NCI-H1105 (cell line): ENCODE measurements around the gene TRAF3IP3.

Experiments used
- DNase-seq: peaks from one replicate; lab custom pipeline; 2025; lab: John Stamatoyannopoulos, UW

The TRAF3IP3 gene

GRCh38 chr1:209802117-209802779 is 46.4 kb downstream of the TRAF3IP3 start:
- DNase-seq = no peak

- DNase-seq = no peak
These were observed 46.9 kb downstream of the TRAF3IP3 start for GRCh38 chr1:209802780-209803152.

- DNase-seq = no peak
These were observed 47.7 kb downstream of the TRAF3IP3 start for GRCh38 chr1:209803568-209803967.

- DNase-seq = no peak
These were observed 49.5 kb downstream of the TRAF3IP3 start for GRCh38 chr1:209805341-209805781.

GRCh38 chr1:209805875-209806760 is 50.3 kb downstream of the TRAF3IP3 start, which contains the start of gene IRF6:
IRF6 (minus strand) TSS chr1:209806142; CDS start chr1:209801413, 4,729 bp downstream.
- DNase-seq = peak; percentile 86

GRCh38 chr1:209807509-209807908 is 51.7 kb downstream of the TRAF3IP3 start:
- DNase-seq = no peak

- peak; percentile 44 for DNase-seq
These were observed 52.3 kb downstream of the TRAF3IP3 start for GRCh38 chr1:209808059-209808581.

- no peak for DNase-seq
These were observed 53.8 kb downstream of the TRAF3IP3 start for GRCh38 chr1:209809611-209810010.

GRCh38 chr1:209810783-209811182 is 54.9 kb downstream of the TRAF3IP3 start:
- DNase-seq = no peak

GRCh38 chr1:209813902-209814301 is 58.0 kb downstream of the TRAF3IP3 start:
- no peak for DNase-seq

GRCh38 chr1:209815490-209815889 is 59.6 kb downstream of the TRAF3IP3 start:
- no peak for DNase-seq

GRCh38 chr1:209815931-209816341 is 60.1 kb downstream of the TRAF3IP3 start:
- DNase-seq = peak; percentile 36

- DNase-seq = no peak
These were observed 61.1 kb downstream of the TRAF3IP3 start for GRCh38 chr1:209816923-209817322.

- DNase-seq = no peak
These were observed 61.8 kb downstream of the TRAF3IP3 start for GRCh38 chr1:209817691-209818090.

GRCh38 chr1:209819058-209819457 is 63.2 kb downstream of the TRAF3IP3 start:
- no peak for DNase-seq

GRCh38 chr1:209820986-209821385 is 65.1 kb downstream of the TRAF3IP3 start:
- DNase-seq = no peak

- DNase-seq = no peak
These were observed 66.9 kb downstream of the TRAF3IP3 start for GRCh38 chr1:209822706-209823105.

GRCh38 chr1:209823143-209824041 is 67.5 kb downstream of the TRAF3IP3 start:
- DNase-seq = peak; percentile 26

- DNase-seq = no peak
These were observed 70.0 kb downstream of the TRAF3IP3 start for GRCh38 chr1:209825591-209826434.

- DNase-seq = peak; percentile 91
These were observed 71.8 kb downstream of the TRAF3IP3 start, which contains the start of gene UTP25 for GRCh38 chr1:209827384-209828262. UTP25 (plus strand) TSS chr1:209827972; CDS start chr1:209828064, 92 bp downstream.
